Mesothelial cell of epicardium (in vitro differentiated cells): ENCODE data around the gene SPIN1. TPM values are rescaled to one million over a fixed set of nuclear protein-coding genes. Genes with fewer than 3 reads are reported as not detected.
A peak's percentile ranks its signal among the peaks of the same experiment; 100 is the strongest.
"Not testable (repeated sequence)": the region's sequence is repeated elsewhere in the genome, so short reads cannot be mapped to it uniquely, and the experiment has no call there.

Source experiments
- DNase-seq, 2 experiments: peaks; one replicate each; pipeline ENCODE4 v3.0.0; 2021; ENCODE audit warnings: low spot score in 2 of 2; ENCODE audit not compliant: unreplicated experiment in 2 of 2
- H3K27ac Mint-ChIP-seq: 2 replicates; pipeline ENCODE4 v1.8.0; 2021; ENCODE audit warnings: mixed read lengths
- H3K27me3 Mint-ChIP-seq: 2 replicates; pipeline ENCODE4 v1.8.0; 2021; ENCODE audit warnings: low read depth, mixed read lengths
- H3K36me3 Mint-ChIP-seq: 2 replicates; pipeline ENCODE4 v1.8.0; 2021; ENCODE audit warnings: mixed read lengths
- H3K4me1 Mint-ChIP-seq: 2 replicates; pipeline ENCODE4 v1.8.0; 2021; ENCODE audit warnings: mixed read lengths
- H3K4me3 Mint-ChIP-seq: 2 replicates; pipeline ENCODE4 v1.8.0; 2021; ENCODE audit warnings: mild to moderate bottlenecking, moderate library complexity, mixed read lengths
- H3K9me3 Mint-ChIP-seq: 2 replicates; pipeline ENCODE4 v1.8.0; 2021; ENCODE audit warnings: mixed read lengths
- total RNA-seq: library from RNA; stranded (reverse); gene quantifications from 3 replicates; pipeline ENCODE4 v1.2.1, GENCODE V29; 2021
- TF ChIP-seq, protein P1 (sequence below): fragments of 200-600 bp; sonication (generic); IDR thresholded peaks from one replicate; pipeline ENCODE4 v1.5.0; 2021; ENCODE audit warnings: antibody characterized with exemption; ENCODE audit not compliant: unreplicated experiment

Gene SPIN1
- total RNA-seq, 1 donor from 2014 or later, result 181 TPM

DNA sequence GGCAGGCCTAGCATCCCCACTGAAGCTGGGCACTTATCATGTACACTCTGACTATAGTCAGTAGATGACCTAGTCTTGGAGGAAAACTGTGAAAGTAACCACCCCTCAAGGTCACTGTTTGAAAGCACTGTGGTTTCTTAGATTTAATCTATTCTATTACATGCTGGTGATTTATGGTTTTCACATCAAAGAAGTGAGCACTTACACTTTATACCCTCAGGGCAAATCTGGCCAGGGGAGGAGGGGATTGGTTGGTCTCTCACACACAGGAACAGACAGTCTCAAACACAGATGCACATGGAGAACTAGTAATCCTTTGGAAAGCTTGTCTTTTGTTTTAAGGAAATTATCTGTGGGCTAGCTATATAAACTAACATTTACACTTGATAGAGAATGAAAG lies 17.9 kb upstream of the SPIN1 start:
- no peaks in the 10 kb centered on the region for H3K27me3 Mint-ChIP-seq
- no peak for DNase-seq
- H3K27ac Mint-ChIP-seq, result peak overlapping the region; percentile 91
- H3K9me3 Mint-ChIP-seq, result peaks cover 24% of the 10 kb centered on the region
- H3K4me1 Mint-ChIP-seq, result peaks cover 23% of the 10 kb centered on the region
- no peak overlapping the region for H3K4me3 Mint-ChIP-seq
- peaks cover 10% of the 10 kb centered on the region for H3K36me3 Mint-ChIP-seq
- TF ChIP-seq, protein P1, sequence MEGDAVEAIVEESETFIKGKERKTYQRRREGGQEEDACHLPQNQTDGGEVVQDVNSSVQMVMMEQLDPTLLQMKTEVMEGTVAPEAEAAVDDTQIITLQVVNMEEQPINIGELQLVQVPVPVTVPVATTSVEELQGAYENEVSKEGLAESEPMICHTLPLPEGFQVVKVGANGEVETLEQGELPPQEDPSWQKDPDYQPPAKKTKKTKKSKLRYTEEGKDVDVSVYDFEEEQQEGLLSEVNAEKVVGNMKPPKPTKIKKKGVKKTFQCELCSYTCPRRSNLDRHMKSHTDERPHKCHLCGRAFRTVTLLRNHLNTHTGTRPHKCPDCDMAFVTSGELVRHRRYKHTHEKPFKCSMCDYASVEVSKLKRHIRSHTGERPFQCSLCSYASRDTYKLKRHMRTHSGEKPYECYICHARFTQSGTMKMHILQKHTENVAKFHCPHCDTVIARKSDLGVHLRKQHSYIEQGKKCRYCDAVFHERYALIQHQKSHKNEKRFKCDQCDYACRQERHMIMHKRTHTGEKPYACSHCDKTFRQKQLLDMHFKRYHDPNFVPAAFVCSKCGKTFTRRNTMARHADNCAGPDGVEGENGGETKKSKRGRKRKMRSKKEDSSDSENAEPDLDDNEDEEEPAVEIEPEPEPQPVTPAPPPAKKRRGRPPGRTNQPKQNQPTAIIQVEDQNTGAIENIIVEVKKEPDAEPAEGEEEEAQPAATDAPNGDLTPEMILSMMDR, result no peak

DNA sequence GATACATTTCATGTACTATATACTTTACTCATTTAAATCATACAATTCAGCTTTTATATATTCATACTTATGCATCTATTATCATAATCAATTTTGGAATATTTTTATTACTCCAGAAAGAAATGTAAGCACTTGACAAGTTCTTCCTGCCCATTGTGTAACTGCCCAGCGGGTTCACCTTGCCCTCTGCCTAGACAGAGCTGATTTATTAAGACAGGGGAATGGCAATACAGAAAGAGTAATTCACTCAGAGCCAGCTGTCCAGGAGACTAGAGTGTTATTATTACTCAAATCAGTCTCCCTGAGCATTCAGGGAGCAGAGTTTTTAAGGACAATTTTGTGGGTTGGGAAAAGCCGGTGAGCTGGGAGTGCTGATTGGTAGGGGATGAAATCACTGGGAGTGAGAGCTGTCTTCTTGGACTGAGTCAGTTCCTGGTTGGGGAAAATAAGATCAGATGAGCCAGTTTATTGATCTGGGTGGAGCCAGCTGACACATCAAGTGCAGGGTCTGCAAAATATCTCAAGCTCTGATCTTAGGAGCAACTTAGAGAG lies 16.1 kb upstream of the SPIN1 start:
- no peaks in the 10 kb centered on the region for H3K27me3 Mint-ChIP-seq
- TF ChIP-seq, protein P1, result no peak
- H3K4me1 Mint-ChIP-seq, result peaks cover 23% of the 10 kb centered on the region
- peaks cover 17% of the 10 kb centered on the region for H3K9me3 Mint-ChIP-seq
- no peak for DNase-seq
- H3K36me3 Mint-ChIP-seq, result peaks cover 9% of the 10 kb centered on the region
- peak overlapping the region; percentile 2 for H3K27ac Mint-ChIP-seq
- H3K4me3 Mint-ChIP-seq, result no peak overlapping the region

DNA sequence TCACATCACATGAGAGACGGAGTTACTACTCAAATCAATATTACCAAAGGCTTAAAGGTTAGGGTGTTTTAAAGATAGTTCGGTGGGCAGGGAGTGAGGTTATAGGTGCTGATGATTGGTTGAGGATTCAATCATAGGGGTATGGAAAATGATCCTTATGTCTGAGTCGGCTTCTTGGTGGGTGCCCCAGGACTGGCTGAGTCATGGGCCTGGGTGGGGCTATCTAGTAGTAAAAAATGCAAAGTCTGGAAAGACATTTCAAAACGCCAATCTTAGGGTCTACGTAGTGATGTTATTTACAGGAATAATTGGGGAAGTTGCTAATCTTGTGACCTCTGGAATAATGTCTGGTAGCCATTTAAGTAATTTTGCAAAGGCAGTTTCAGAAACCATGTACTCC lies 15.2 kb upstream of the SPIN1 start:
- Mint-ChIP-seq H3K36me3 (peaks cover 9% of the 10 kb centered on the region), H3K9me3 (peaks cover 17% of the 10 kb centered on the region), H3K27ac (no peak overlapping the region), H3K4me1 (peaks cover 23% of the 10 kb centered on the region), H3K4me3 (no peak overlapping the region), H3K27me3 (no peaks in the 10 kb centered on the region)
- DNase-seq, result no peak
- TF ChIP-seq, protein P1, result no peak

DNA sequence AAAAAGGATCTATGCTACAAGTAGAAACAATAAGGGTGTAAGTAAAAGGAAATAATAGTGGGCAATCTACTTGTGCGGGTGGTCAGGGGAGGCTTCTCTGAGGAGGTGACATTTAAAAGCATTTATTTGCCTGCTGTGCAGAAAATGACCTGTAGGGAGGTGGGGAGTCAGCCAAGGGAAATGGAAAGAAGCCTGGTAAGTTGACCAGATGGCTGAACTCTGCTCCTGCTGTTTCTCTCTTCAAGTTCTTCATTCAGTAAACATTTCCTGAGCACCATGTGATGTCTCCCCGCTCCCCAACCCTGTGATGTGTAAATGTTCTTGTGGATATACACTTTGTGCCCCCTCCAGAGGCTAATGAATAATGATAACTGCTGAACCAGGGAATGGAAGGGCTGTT lies 9.9 kb upstream of the SPIN1 start:
- no peak overlapping the region for H3K27ac Mint-ChIP-seq
- peaks cover 14% of the 10 kb centered on the region for H3K36me3 Mint-ChIP-seq
- peaks cover 23% of the 10 kb centered on the region for H3K9me3 Mint-ChIP-seq
- TF ChIP-seq, protein P1, result no peak
- H3K4me1 Mint-ChIP-seq, result no peaks in the 10 kb centered on the region
- DNase-seq, result no peak
- H3K27me3 Mint-ChIP-seq, result no peaks in the 10 kb centered on the region
- no peak overlapping the region for H3K4me3 Mint-ChIP-seq

DNA sequence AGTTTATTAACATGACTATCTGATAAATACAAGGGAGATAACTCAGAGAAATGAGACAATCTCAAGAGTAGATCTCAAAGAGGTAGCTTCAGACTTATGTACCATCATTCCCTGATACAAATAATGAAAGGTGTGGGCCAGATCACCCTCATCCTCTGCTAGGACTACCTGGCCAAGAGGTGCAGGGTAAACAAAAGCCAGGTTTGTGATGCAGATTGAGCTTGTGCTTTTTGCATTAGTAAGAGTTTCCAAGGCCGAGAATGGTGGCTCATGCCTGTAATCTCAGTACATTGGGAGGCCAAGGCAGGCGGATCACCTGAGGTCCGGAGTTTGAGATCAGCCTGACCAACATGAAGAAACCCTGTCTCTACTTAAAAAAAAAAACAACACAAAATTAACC lies 8.9 kb upstream of the SPIN1 start:
- Mint-ChIP-seq H3K4me1 (no peaks in the 10 kb centered on the region), H3K36me3 (peaks cover 14% of the 10 kb centered on the region), H3K27ac (no peak overlapping the region), H3K4me3 (no peak overlapping the region), H3K27me3 (no peaks in the 10 kb centered on the region), H3K9me3 (peaks cover 18% of the 10 kb centered on the region)
- TF ChIP-seq, protein P1, result no peak
- DNase-seq, result no peak

DNA sequence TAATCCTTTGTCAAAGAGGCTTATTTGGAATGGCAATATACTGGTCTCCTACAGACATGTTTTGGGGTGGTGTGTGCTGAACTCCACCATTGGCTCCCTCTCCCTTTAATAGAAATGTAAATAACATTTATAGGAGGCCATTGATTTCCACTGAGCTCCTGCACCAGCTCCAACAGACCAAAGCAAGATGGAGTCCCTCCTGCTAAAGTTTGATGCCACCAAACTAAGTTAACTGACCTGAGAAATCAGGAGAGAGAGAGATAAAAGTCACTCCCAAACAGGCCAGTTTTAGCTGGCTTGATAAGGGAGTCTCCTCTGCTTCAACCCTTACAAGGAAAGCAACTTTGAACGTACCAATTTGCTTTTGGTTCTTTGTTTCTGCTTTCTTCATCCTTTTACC lies 8.1 kb upstream of the SPIN1 start:
- peaks cover 14% of the 10 kb centered on the region for H3K36me3 Mint-ChIP-seq
- DNase-seq, result no peak
- no peaks in the 10 kb centered on the region for H3K27me3 Mint-ChIP-seq
- H3K4me1 Mint-ChIP-seq, result peaks cover 2% of the 10 kb centered on the region
- H3K9me3 Mint-ChIP-seq, result peaks cover 17% of the 10 kb centered on the region
- no peak overlapping the region for H3K4me3 Mint-ChIP-seq
- TF ChIP-seq, protein P1, result no peak
- no peak overlapping the region for H3K27ac Mint-ChIP-seq

DNA sequence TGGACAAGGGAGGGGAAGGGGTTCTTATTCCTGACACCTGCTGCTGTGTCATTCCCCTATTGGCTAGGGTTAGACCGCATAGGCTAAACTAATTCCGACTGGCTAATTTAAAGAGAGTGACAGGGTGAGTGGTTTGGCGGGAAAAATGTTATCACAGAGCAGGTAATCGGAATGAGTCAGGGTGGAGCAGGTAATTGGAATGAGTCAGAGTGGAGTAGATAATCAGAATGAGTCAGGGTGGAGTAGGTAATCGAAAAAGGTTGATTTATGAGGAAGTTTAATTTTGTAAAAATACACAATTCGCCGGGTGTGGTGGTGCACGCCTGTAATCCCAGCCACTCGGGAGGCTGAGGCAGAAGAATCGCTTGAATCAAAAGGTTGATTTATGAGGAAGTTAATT lies 6.9 kb upstream of the SPIN1 start:
- H3K4me1 Mint-ChIP-seq, H3K4me3 Mint-ChIP-seq, DNase-seq, H3K27me3 Mint-ChIP-seq, H3K27ac Mint-ChIP-seq: not testable (repeated sequence)
- peaks cover 14% of the 10 kb centered on the region for H3K36me3 Mint-ChIP-seq
- H3K9me3 Mint-ChIP-seq, result peaks cover 17% of the 10 kb centered on the region
